Trophoblast cell (in vitro differentiated cells and primary cell): ENCODE data around the gene RPL10.

Experiments used
- DNase-seq, 2 donors: peaks; one replicate each; pipeline ENCODE4 v3.0.0-alpha.2; 2016
- H2AFZ ChIP-seq: 2 replicates; pipeline ENCODE4 v1.6.1; 2013; ENCODE audit warnings: low read length, moderate library complexity, mild to moderate bottlenecking; ENCODE audit not compliant: insufficient read depth, poor library complexity
- H2AK5ac ChIP-seq: 2 replicates; pipeline ENCODE4 v1.6.1; 2013; ENCODE audit warnings: mild to moderate bottlenecking, low read length
- H2BK120ac ChIP-seq: 2 replicates; pipeline ENCODE4 v1.6.1; 2013; ENCODE audit warnings: low read length, mild to moderate bottlenecking, moderate library complexity; ENCODE audit not compliant: insufficient read depth, poor library complexity
- H2BK12ac ChIP-seq: 2 replicates; pipeline ENCODE4 v1.6.1; 2013; ENCODE audit warnings: mild to moderate bottlenecking, low read length, moderate library complexity
- H2BK5ac ChIP-seq: 2 replicates; pipeline ENCODE4 v1.6.1; 2013; ENCODE audit warnings: low read length, low read depth, moderate library complexity, mild to moderate bottlenecking; ENCODE audit not compliant: poor library complexity
- H3K14ac ChIP-seq: 2 replicates; pipeline ENCODE4 v1.6.1; 2013; ENCODE audit warnings: mild to moderate bottlenecking, low read length
- H3K18ac ChIP-seq: 2 replicates; pipeline ENCODE4 v1.6.1; 2013; ENCODE audit warnings: mild to moderate bottlenecking, low read length
- H3K23ac ChIP-seq: 2 replicates; pipeline ENCODE4 v1.6.1; 2013; ENCODE audit warnings: low read length
- H3K27ac ChIP-seq: 2 replicates; pipeline ENCODE4 v1.5.1; 2013; ENCODE audit warnings: low read depth, mild to moderate bottlenecking, inconsistent platforms, low read length, moderate library complexity
- H3K27me3 ChIP-seq: 2 replicates; pipeline ENCODE4 v1.6.1; 2013; ENCODE audit warnings: inconsistent platforms, mild to moderate bottlenecking, low read length, moderate library complexity; ENCODE audit not compliant: insufficient read depth
- H3K36me3 ChIP-seq, 2 experiments: 1 replicate in 1 of 2; 2 replicates in 1 of 2; pipeline ENCODE4 v1.6.1; 2013; ENCODE audit warnings: low read length in 2 of 2, mild to moderate bottlenecking in 2 of 2, moderate library complexity in 1 of 2; ENCODE audit not compliant: insufficient read depth in 2 of 2, control insufficient read depth in 1 of 2
- H3K4ac ChIP-seq: 2 replicates; pipeline ENCODE4 v1.6.1; 2013; ENCODE audit warnings: low read depth, mild to moderate bottlenecking, low read length, moderate library complexity
- H3K4me1 ChIP-seq, 2 experiments: 1 replicate in 1 of 2; 2 replicates in 1 of 2; pipeline ENCODE4 v1.6.1; 2013; ENCODE audit warnings: low read length in 2 of 2, mild to moderate bottlenecking in 2 of 2, moderate library complexity in 1 of 2; ENCODE audit not compliant: insufficient read depth in 2 of 2, control insufficient read depth in 1 of 2
- H3K4me2 ChIP-seq: 2 replicates; pipeline ENCODE4 v1.6.1; 2013; ENCODE audit warnings: inconsistent platforms, mild to moderate bottlenecking, low read length, moderate library complexity
- H3K4me3 ChIP-seq: 2 replicates; pipeline ENCODE4 v1.5.1; 2013; ENCODE audit warnings: mild to moderate bottlenecking, low read depth, low read length, inconsistent platforms
- H3K79me1 ChIP-seq: one replicate; pipeline ENCODE4 v1.6.1; 2013; ENCODE audit warnings: low read length
- H3K79me2 ChIP-seq: 2 replicates; pipeline ENCODE4 v1.6.1; 2013; ENCODE audit warnings: low read length, mild to moderate bottlenecking; ENCODE audit not compliant: control insufficient read depth, insufficient read depth, poor library complexity
- H3K9ac ChIP-seq: 2 replicates; pipeline ENCODE4 v1.6.1; 2013; ENCODE audit warnings: mild to moderate bottlenecking, low read length
- H3K9me3 ChIP-seq: 2 replicates; pipeline ENCODE4 v1.6.1; 2013; ENCODE audit warnings: low read depth, mild to moderate bottlenecking, control low read depth, inconsistent platforms, low read length; ENCODE audit not compliant: insufficient read depth
- H4K12ac ChIP-seq: 2 replicates; pipeline ENCODE4 v1.6.1; 2013; ENCODE audit warnings: low read depth, mild to moderate bottlenecking, low read length, moderate library complexity
- H4K8ac ChIP-seq: 2 replicates; pipeline ENCODE4 v1.6.1; 2013; ENCODE audit warnings: low read depth, mild to moderate bottlenecking, low read length, moderate library complexity
- H4K91ac ChIP-seq: one replicate; pipeline ENCODE4 v1.6.1; 2013; ENCODE audit warnings: low read depth, mild to moderate bottlenecking, low read length, moderate library complexity
- WGBS: extraction: QIAGEN DNeasy Blood & Tissue Kit; methylation state at CpG from one replicate; pipeline ENCODE4 v1.1.7; 2013; ENCODE audit warnings: missing lambda C conversion rate; ENCODE audit not compliant: insufficient read length, insufficient coverage; ENCODE audit errors: extremely low coverage; 5-methylcytosine and 5-hydroxymethylcytosine counted together

The RPL10 gene

GRCh38 chrX:154436983-154437752 is 39.0 kb downstream of the RPL10 start, which contains the start of gene GDI1:
GDI1 (plus strand) TSS chrX:154437154; CDS start chrX:154437255, 101 bp downstream.
- Histone ChIP-seq H2AK5ac (peak within 1 kb of the TSS; percentile 88), H4K12ac (peak within 1 kb of the TSS; percentile 64), H3K27ac (peak within 1 kb of the TSS; percentile 84), H3K9ac (peak within 1 kb of the TSS; percentile 92), H3K4ac (peak within 1 kb of the TSS; percentile 95), H3K4me2 (peak within 1 kb of the TSS; percentile 88), H4K8ac (peak within 1 kb of the TSS; percentile 72), H3K23ac (no peak within 1 kb of the TSS), H3K36me3 (peaks cover 71 to 73% of the 10 kb centered on the region in 2 experiments), H2BK5ac (peak within 1 kb of the TSS; percentile 93), H3K4me1 (peaks cover 10% of the 10 kb centered on the region in 2 experiments), H3K9me3 (no peaks in the 10 kb centered on the region), H3K14ac (peak within 1 kb of the TSS; percentile 88), H2BK120ac (peak within 1 kb of the TSS; percentile 88), H3K79me1 (peaks cover 10% of the 10 kb centered on the region), H3K4me3 (peak within 1 kb of the TSS; percentile 94), H3K79me2 (peaks cover 16% of the 10 kb centered on the region), H3K18ac (peak within 1 kb of the TSS; percentile 45), H2BK12ac (no peak within 1 kb of the TSS), H4K91ac (peak within 1 kb of the TSS; percentile 97), H2AFZ (peak within 1 kb of the TSS; percentile 52), H3K27me3 (no peaks in the 10 kb centered on the region)
- peak in 1 of 2 donors; percentile 50 for DNase-seq
- WGBS, result no CpG with 5 or more reads among the region's 93 CpGs

GRCh38 chrX:154437971-154438893 is 40.1 kb downstream of the RPL10 start:
- Histone ChIP-seq H4K91ac (peak overlapping the region; percentile 39), H2AK5ac (peak overlapping the region; percentile 88), H3K4me3 (peak overlapping the region; percentile 94), H3K18ac (peak overlapping the region; percentile 21), H3K9ac (peak overlapping the region; percentile 73), H3K4me2 (peak overlapping the region; percentile 88), H2AFZ (no peak overlapping the region), H3K14ac (peak overlapping the region; percentile 82), H3K4me1 (peaks cover 10% of the 10 kb centered on the region in 2 experiments), H3K27me3 (no peaks in the 10 kb centered on the region), H2BK12ac (no peak overlapping the region), H3K79me1 (peaks cover 10% of the 10 kb centered on the region), H4K12ac (peak overlapping the region; percentile 19), H3K79me2 (peaks cover 16% of the 10 kb centered on the region), H3K36me3 (peaks cover 70 to 73% of the 10 kb centered on the region in 2 experiments), H3K4ac (peak overlapping the region; percentile 95), H2BK5ac (no peak overlapping the region), H3K9me3 (no peaks in the 10 kb centered on the region), H3K27ac (no peak overlapping the region), H3K23ac (no peak overlapping the region), H2BK120ac (no peak overlapping the region), H4K8ac (peak overlapping the region; percentile 23)
- no peak for DNase-seq
- WGBS, result no CpG with 5 or more reads among the region's 28 CpGs

GRCh38 chrX:154439841-154440240 is 41.7 kb downstream of the RPL10 start:
- WGBS, result no CpG with 5 or more reads among the region's 18 CpGs
- Histone ChIP-seq H3K79me1 (peaks cover 22% of the 10 kb centered on the region), H3K36me3 (peaks cover 58 to 59% of the 10 kb centered on the region in 2 experiments), H3K9ac (no peak overlapping the region), H3K23ac (no peak overlapping the region), H4K12ac (no peak overlapping the region), H3K9me3 (no peaks in the 10 kb centered on the region), H2AFZ (no peak overlapping the region), H3K27ac (no peak overlapping the region), H3K18ac (no peak overlapping the region), H3K14ac (no peak overlapping the region), H3K27me3 (no peaks in the 10 kb centered on the region), H3K4me1 (peaks cover 14 to 17% of the 10 kb centered on the region in 2 experiments), H2AK5ac (no peak overlapping the region), H4K8ac (no peak overlapping the region), H3K79me2 (peaks cover 23% of the 10 kb centered on the region), H3K4me3 (no peak overlapping the region), H3K4me2 (no peak overlapping the region), H3K4ac (no peak overlapping the region), H2BK12ac (no peak overlapping the region), H2BK120ac (no peak overlapping the region), H4K91ac (no peak overlapping the region), H2BK5ac (no peak overlapping the region)
- no peak for DNase-seq

- H3K79me2 ChIP-seq, result peaks cover 24% of the 10 kb centered on the region
- H2AK5ac ChIP-seq, result no peak overlapping the region
- no peak overlapping the region for H3K4ac ChIP-seq
- no peak overlapping the region for H4K8ac ChIP-seq
- H3K36me3 ChIP-seq, result peaks cover 50 to 53% of the 10 kb centered on the region in 2 experiments
- no peak overlapping the region for H4K91ac ChIP-seq
- H3K4me2 ChIP-seq, result no peak overlapping the region
- H2BK5ac ChIP-seq, result no peak overlapping the region
- no peak overlapping the region for H4K12ac ChIP-seq
- H3K4me3 ChIP-seq, result no peak overlapping the region
- H3K4me1 ChIP-seq, result peaks cover 16 to 23% of the 10 kb centered on the region in 2 experiments
- H3K9me3 ChIP-seq, result no peaks in the 10 kb centered on the region
- H3K14ac ChIP-seq, result no peak overlapping the region
- H2AFZ ChIP-seq, result no peak overlapping the region
- no peak overlapping the region for H2BK12ac ChIP-seq
- H3K23ac ChIP-seq, result no peak overlapping the region
- no peak overlapping the region for H3K9ac ChIP-seq
- no CpG with 5 or more reads among the region's 17 CpGs for WGBS
- peaks cover 23% of the 10 kb centered on the region for H3K79me1 ChIP-seq
- H3K27me3 ChIP-seq, result no peaks in the 10 kb centered on the region
- H3K27ac ChIP-seq, result no peak overlapping the region
- no peak overlapping the region for H2BK120ac ChIP-seq
- H3K18ac ChIP-seq, result no peak overlapping the region
- DNase-seq, result no peak
These were observed 42.6 kb downstream of the RPL10 start for GRCh38 chrX:154440623-154441357.
